Liver (tissue), 9 donors: ENCODE measurements around the gene CDK9. TPM values are rescaled to one million over a fixed set of nuclear protein-coding genes. Genes with fewer than 3 reads are reported as not detected.
A peak's percentile ranks its signal among the peaks of the same experiment; 100 is the strongest.

Experiments
- DNase-seq: peaks from one replicate; pipeline ENCODE4 v3.0.0-alpha.2; 2017; ENCODE audit warnings: low spot score
- H3K27ac ChIP-seq, 2 donors: one replicate each; pipeline ENCODE4 v1.7.0; 2013; ENCODE audit warnings: inconsistent platforms in 2 of 2, low read length in 2 of 2, control low read depth in 1 of 2, low read depth in 1 of 2, mild to moderate bottlenecking in 1 of 2
- H3K27me3 ChIP-seq, 4 donors: one replicate each; pipeline versions ENCODE4 v1.6.1 to v1.7.0; 2013; ENCODE audit warnings: low read length in 3 of 4, inconsistent platforms in 1 of 4, mild to moderate bottlenecking in 1 of 4, moderate library complexity in 1 of 4; ENCODE audit not compliant: control insufficient read depth in 4 of 4, insufficient read depth in 4 of 4
- H3K36me3 ChIP-seq, 4 donors: one replicate each; pipeline versions ENCODE4 v1.6.1 to v1.7.0; 2013; ENCODE audit warnings: low read length in 3 of 4, mild to moderate bottlenecking in 3 of 4, low read depth in 1 of 4, moderate library complexity in 1 of 4; ENCODE audit not compliant: control insufficient read depth in 4 of 4, insufficient read depth in 3 of 4
- H3K4me1 ChIP-seq, 4 donors: one replicate each; pipeline versions ENCODE4 v1.6.1 to v1.7.0; 2013; ENCODE audit warnings: low read length in 3 of 4, mild to moderate bottlenecking in 3 of 4, moderate library complexity in 1 of 4; ENCODE audit not compliant: control insufficient read depth in 4 of 4, insufficient read depth in 4 of 4
- H3K4me3 ChIP-seq, 3 donors: one replicate each; pipeline versions ENCODE4 v1.6.1 to v1.7.0; 2013; ENCODE audit warnings: low read length in 3 of 3, control low read depth in 1 of 3, low read depth in 1 of 3, mild to moderate bottlenecking in 1 of 3
- H3K9ac ChIP-seq, 2 donors: one replicate each; pipeline ENCODE4 v1.7.0; 2013; ENCODE audit warnings: low read length in 2 of 2, mild to moderate bottlenecking in 2 of 2, moderate library complexity in 2 of 2, control low read depth in 1 of 2, low read depth in 1 of 2
- H3K9me3 ChIP-seq, 4 donors: one replicate each; pipeline versions ENCODE4 v1.6.1 to v1.7.0; 2013; ENCODE audit warnings: low read length in 3 of 4; ENCODE audit not compliant: control insufficient read depth in 4 of 4
- CTCF ChIP-seq: fragments of 150-350 bp; IDR thresholded peaks from 2 replicates; pipeline ENCODE4 v1.5.1; 2017; ENCODE audit warnings: improper control_type of control experiment, low read depth, low read length; ENCODE audit not compliant: missing input control
- EGR1 ChIP-seq, 2 donors: IDR thresholded peaks; 2 replicates each; pipeline ENCODE4 v1.6.1; 2016 to 2018; ENCODE audit warnings: antibody characterized with exemption in 2 of 2, low read depth in 2 of 2
- FOXA1 ChIP-seq: IDR thresholded peaks from 2 replicates; pipeline ENCODE4 v1.6.1; 2016; ENCODE audit warnings: antibody characterized with exemption
- FOXA2 ChIP-seq: IDR thresholded peaks from 2 replicates; pipeline ENCODE4 v1.6.1; 2016; ENCODE audit warnings: antibody characterized with exemption
- GABPA ChIP-seq, 2 donors: IDR thresholded peaks in 1 of 2; conservative IDR thresholded peaks in 1 of 2; 2 replicates each; pipeline ENCODE4 v1.6.1; 2016; ENCODE audit warnings: antibody characterized with exemption in 2 of 2, mild to moderate bottlenecking in 1 of 2, moderate library complexity in 1 of 2
- HNF4A ChIP-seq, 2 donors: conservative IDR thresholded peaks; 2 replicates each; pipeline ENCODE4 v1.6.1; 2016; ENCODE audit warnings: antibody characterized with exemption in 2 of 2, mild to moderate bottlenecking in 2 of 2
- HNF4G ChIP-seq: IDR thresholded peaks from 2 replicates; pipeline ENCODE4 v1.6.1; 2016; ENCODE audit warnings: antibody characterized with exemption
- JUND ChIP-seq, 2 donors: IDR thresholded peaks; 2 replicates each; pipeline ENCODE4 v1.6.1; 2016; ENCODE audit warnings: antibody characterized with exemption in 2 of 2
- MAX ChIP-seq: IDR thresholded peaks from 2 replicates; pipeline ENCODE4 v1.6.1; 2016; ENCODE audit warnings: antibody characterized with exemption
- NR2F2 ChIP-seq: IDR thresholded peaks from 2 replicates; pipeline ENCODE4 v1.6.1; 2016; ENCODE audit warnings: antibody characterized with exemption
- RAD21 ChIP-seq, 2 donors: IDR thresholded peaks; 2 replicates each; pipeline ENCODE4 v1.6.1; 2016; ENCODE audit warnings: antibody characterized with exemption in 2 of 2, mild to moderate bottlenecking in 2 of 2
- RXRA ChIP-seq, 2 donors: IDR thresholded peaks; 2 replicates each; pipeline ENCODE4 v1.6.1; 2017 to 2018; ENCODE audit warnings: antibody characterized with exemption in 2 of 2, mild to moderate bottlenecking in 1 of 2
- SP1 ChIP-seq: IDR thresholded peaks from 2 replicates; pipeline ENCODE4 v1.6.1; 2018; ENCODE audit warnings: antibody characterized with exemption, mild to moderate bottlenecking
- TAF1 ChIP-seq: conservative IDR thresholded peaks from 2 replicates; pipeline ENCODE4 v1.6.1; 2016; ENCODE audit warnings: antibody characterized with exemption, mild to moderate bottlenecking
- YY1 ChIP-seq: IDR thresholded peaks from 2 replicates; pipeline ENCODE4 v1.6.1; 2016; ENCODE audit warnings: antibody characterized with exemption, mild to moderate bottlenecking
- WGBS: extraction: QIAGEN DNeasy Blood & Tissue Kit; methylation state at CpG from one replicate; pipeline ENCODE4 v1.1.7; 2013; 5-methylcytosine and 5-hydroxymethylcytosine counted together
- polyA plus RNA-seq, 2 donors: library from polyadenylated mRNA; stranded (reverse) in 1 of 2; unstranded in 1 of 2; fragments of 200-250 nt in 1 of 2; fragments of >200 nt in 1 of 2; fragmentation: Nextera tagmentation in 1 of 2; extraction: Ambion mirVana in 1 of 2; gene quantifications; one replicate each; pipeline versions ENCODE4 v1.2.1 to v1.2.3, GENCODE V29; 2013 to 2015
- total RNA-seq, 2 donors: library from RNA; depleted of rRNA; stranded (reverse); fragments of >200 nt; gene quantifications; one replicate each; pipeline ENCODE4 v1.2.3, GENCODE V29; 2014
- TF ChIP-seq, protein P1 (sequence below): IDR thresholded peaks from 2 replicates; pipeline ENCODE4 v1.6.1; 2016; ENCODE audit warnings: antibody characterized with exemption
- TF ChIP-seq, protein P2 (sequence below): IDR thresholded peaks from 2 replicates; pipeline ENCODE4 v1.6.1; 2016; ENCODE audit warnings: antibody characterized with exemption
- TF ChIP-seq, protein P3 (sequence below): IDR thresholded peaks from 2 replicates; pipeline ENCODE4 v1.6.1; 2016; ENCODE audit warnings: antibody characterized with exemption, mild to moderate bottlenecking
- donor health status: healthy.
- donor health status: healthy.
- donor health status: healthy.
- donor health status: healthy.
- donor health status: healthy.

The CDK9 gene
- total and polyA plus RNA-seq, 4 donors = 31.8 to 41.4 (median 36.8) TPM

- TF ChIP-seq RAD21 (IDR thresholded peaks at IDR 0.05) (peak in 1 of 2 donors; percentile 19), MAX (peak; percentile 47), FOXA1 (no peak), SP1 (peak; percentile 10), NR2F2 (peak; percentile 90), RXRA (IDR thresholded peaks at IDR 0.05) (peak in 1 of 2 donors; percentile 27)
- TF ChIP-seq, protein P1, sequence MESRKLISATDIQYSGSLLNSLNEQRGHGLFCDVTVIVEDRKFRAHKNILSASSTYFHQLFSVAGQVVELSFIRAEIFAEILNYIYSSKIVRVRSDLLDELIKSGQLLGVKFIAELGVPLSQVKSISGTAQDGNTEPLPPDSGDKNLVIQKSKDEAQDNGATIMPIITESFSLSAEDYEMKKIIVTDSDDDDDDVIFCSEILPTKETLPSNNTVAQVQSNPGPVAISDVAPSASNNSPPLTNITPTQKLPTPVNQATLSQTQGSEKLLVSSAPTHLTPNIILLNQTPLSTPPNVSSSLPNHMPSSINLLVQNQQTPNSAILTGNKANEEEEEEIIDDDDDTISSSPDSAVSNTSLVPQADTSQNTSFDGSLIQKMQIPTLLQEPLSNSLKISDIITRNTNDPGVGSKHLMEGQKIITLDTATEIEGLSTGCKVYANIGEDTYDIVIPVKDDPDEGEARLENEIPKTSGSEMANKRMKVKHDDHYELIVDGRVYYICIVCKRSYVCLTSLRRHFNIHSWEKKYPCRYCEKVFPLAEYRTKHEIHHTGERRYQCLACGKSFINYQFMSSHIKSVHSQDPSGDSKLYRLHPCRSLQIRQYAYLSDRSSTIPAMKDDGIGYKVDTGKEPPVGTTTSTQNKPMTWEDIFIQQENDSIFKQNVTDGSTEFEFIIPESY = no peak
- no peak overlapping the region for H3K9ac ChIP-seq
- WGBS = 43% methylated on average over 16 of the region's 16 CpGs
- H3K4me1 ChIP-seq = peaks cover 0 to 6% (median 2%) of the 10 kb centered on the region in 4 donors
- H3K27ac ChIP-seq = peak overlapping the region; percentile 3 to 30
- no peak for DNase-seq
- H3K36me3 ChIP-seq = no peaks in the 10 kb centered on the region
- no peaks in the 10 kb centered on the region for H3K9me3 ChIP-seq
- no peaks in the 10 kb centered on the region for H3K27me3 ChIP-seq
- no peak overlapping the region for H3K4me3 ChIP-seq
These were observed 23.6 kb upstream of the CDK9 start for GRCh38 chr9:127762111-127762676.

DNA sequence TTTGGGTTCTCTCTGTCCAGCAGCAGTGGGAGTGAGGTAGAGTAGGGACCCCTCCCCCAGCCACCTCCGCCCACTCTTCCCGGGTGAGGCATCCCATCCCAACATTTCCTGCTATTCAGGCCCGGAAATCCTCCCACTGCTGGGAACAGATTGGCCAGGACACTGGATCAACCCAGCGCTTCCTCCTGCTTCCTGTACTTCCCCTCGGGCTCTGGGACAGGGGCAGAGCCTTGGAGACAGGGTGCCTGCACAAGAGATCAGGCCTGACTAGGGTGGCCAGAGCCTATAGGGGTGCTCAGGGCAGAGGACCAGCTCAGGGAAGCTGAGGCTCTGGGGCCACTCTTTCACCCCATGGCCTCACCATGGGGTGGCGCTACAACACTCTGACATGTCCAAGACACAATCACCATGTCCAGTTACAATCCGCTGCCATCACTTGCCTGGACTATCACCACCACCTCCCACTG is 21.9 kb upstream of the CDK9 start:
- TF ChIP-seq, protein P1 = no peak
- TF ChIP-seq EGR1 (IDR thresholded peaks at IDR 0.05; ENCODE audit: low read depth in 2 of 2) (peak; percentile 61 to 68), CTCF (peak; percentile 28), HNF4A (conservative IDR thresholded peaks at IDR 0.05) (no peak), NR2F2 (peak; percentile 97), SP1 (peak; percentile 61), RXRA (IDR thresholded peaks at IDR 0.05) (peak in 1 of 2 donors; percentile 26), HNF4G (no peak), MAX (peak; percentile 63), RAD21 (IDR thresholded peaks at IDR 0.05) (peak; percentile 60 to 77), FOXA1 (no peak), YY1 (no peak), JUND (IDR thresholded peaks at IDR 0.05) (no peak), FOXA2 (no peak), GABPA (IDR thresholded peaks at IDR 0.05 in 1 of 2, conservative IDR thresholded peaks at IDR 0.05 in 1 of 2) (no peak), TAF1 (no peak)
- TF ChIP-seq, protein P2, sequence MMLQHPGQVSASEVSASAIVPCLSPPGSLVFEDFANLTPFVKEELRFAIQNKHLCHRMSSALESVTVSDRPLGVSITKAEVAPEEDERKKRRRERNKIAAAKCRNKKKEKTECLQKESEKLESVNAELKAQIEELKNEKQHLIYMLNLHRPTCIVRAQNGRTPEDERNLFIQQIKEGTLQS = no peak
- TF ChIP-seq, protein P3, sequence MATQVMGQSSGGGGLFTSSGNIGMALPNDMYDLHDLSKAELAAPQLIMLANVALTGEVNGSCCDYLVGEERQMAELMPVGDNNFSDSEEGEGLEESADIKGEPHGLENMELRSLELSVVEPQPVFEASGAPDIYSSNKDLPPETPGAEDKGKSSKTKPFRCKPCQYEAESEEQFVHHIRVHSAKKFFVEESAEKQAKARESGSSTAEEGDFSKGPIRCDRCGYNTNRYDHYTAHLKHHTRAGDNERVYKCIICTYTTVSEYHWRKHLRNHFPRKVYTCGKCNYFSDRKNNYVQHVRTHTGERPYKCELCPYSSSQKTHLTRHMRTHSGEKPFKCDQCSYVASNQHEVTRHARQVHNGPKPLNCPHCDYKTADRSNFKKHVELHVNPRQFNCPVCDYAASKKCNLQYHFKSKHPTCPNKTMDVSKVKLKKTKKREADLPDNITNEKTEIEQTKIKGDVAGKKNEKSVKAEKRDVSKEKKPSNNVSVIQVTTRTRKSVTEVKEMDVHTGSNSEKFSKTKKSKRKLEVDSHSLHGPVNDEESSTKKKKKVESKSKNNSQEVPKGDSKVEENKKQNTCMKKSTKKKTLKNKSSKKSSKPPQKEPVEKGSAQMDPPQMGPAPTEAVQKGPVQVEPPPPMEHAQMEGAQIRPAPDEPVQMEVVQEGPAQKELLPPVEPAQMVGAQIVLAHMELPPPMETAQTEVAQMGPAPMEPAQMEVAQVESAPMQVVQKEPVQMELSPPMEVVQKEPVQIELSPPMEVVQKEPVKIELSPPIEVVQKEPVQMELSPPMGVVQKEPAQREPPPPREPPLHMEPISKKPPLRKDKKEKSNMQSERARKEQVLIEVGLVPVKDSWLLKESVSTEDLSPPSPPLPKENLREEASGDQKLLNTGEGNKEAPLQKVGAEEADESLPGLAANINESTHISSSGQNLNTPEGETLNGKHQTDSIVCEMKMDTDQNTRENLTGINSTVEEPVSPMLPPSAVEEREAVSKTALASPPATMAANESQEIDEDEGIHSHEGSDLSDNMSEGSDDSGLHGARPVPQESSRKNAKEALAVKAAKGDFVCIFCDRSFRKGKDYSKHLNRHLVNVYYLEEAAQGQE = peak; percentile 22
- Histone ChIP-seq H3K27me3 (no peaks in the 10 kb centered on the region), H3K27ac (peak overlapping the region in 1 of 2 donors; percentile 4), H3K4me3 (no peak overlapping the region), H3K36me3 (no peaks in the 10 kb centered on the region), H3K4me1 (peaks cover 0 to 6% (median 2%) of the 10 kb centered on the region in 4 donors), H3K9me3 (no peaks in the 10 kb centered on the region), H3K9ac (no peak overlapping the region)
- WGBS = 37% methylated on average over 7 of the region's 7 CpGs
- DNase-seq = no peak
